HEK293T (cell line): ENCODE data around the gene GPX4.

Experiments used
- CTCF ChIA-PET: fragments of 350-600 bp; formaldehyde crosslinking; extraction: SDS; loops from one replicate; lab custom pipeline; 2021; ENCODE audit warnings: antibody characterized with exemption, inconsistent platforms; lab: Yijun Ruan, JAX
- POLR2A ChIA-PET: fragments of 350-600 bp; formaldehyde crosslinking; extraction: SDS; loops from one replicate; lab custom pipeline; 2020; ENCODE audit warnings: antibody characterized with exemption, inconsistent platforms; lab: Yijun Ruan, JAX
- DNase-seq: peaks from one replicate; pipeline ENCODE4 v3.0.0; 2012; ENCODE audit warnings: mixed read lengths; ENCODE audit errors: extremely low spot score
- ARNT ChIP-seq: fragments of 450-650 bp; IDR thresholded peaks from 2 replicates; pipeline ENCODE4 v1.6.1; 2017; ENCODE audit warnings: mild to moderate bottlenecking
- BHLHE40 ChIP-seq: fragments of 450-650 bp; IDR thresholded peaks from 2 replicates; pipeline ENCODE4 v1.6.1; 2016; ENCODE audit warnings: mild to moderate bottlenecking, moderate library complexity, borderline replicate concordance
- CTBP1 ChIP-seq: fragments of 450-650 bp; IDR thresholded peaks from 2 replicates; pipeline ENCODE4 v1.6.1; 2016; ENCODE audit warnings: borderline replicate concordance
- ELF4 ChIP-seq: fragments of 450-650 bp; IDR thresholded peaks from 2 replicates; pipeline ENCODE4 v1.6.1; 2017; ENCODE audit warnings: antibody characterized with exemption
- FOXA1 ChIP-seq: fragments of 450-650 bp; IDR thresholded peaks from 2 replicates; pipeline ENCODE4 v1.6.1; 2016; ENCODE audit warnings: mild to moderate bottlenecking
- FOXK2 ChIP-seq: fragments of 450-650 bp; IDR thresholded peaks from 2 replicates; pipeline ENCODE4 v1.6.1; 2016; ENCODE audit warnings: mild to moderate bottlenecking
- FOXM1 ChIP-seq: fragments of 450-650 bp; IDR thresholded peaks from 2 replicates; pipeline ENCODE4 v1.6.1; 2017; ENCODE audit warnings: mild to moderate bottlenecking, borderline replicate concordance
- HDGF ChIP-seq: fragments of 450-650 bp; IDR thresholded peaks from 2 replicates; pipeline ENCODE4 v1.6.1; 2017; ENCODE audit warnings: antibody characterized with exemption, borderline replicate concordance
- L3MBTL2 ChIP-seq: fragments of 450-650 bp; conservative IDR thresholded peaks from 2 replicates; pipeline ENCODE4 v1.6.1; 2016; ENCODE audit warnings: mild to moderate bottlenecking
- LEF1 ChIP-seq: fragments of 450-650 bp; IDR thresholded peaks from 2 replicates; pipeline ENCODE4 v1.6.1; 2017; ENCODE audit warnings: mild to moderate bottlenecking, borderline replicate concordance
- NFRKB ChIP-seq: fragments of 450-650 bp; IDR thresholded peaks from 2 replicates; pipeline ENCODE4 v1.6.1; 2016; ENCODE audit warnings: mild to moderate bottlenecking, moderate library complexity
- PKNOX1 ChIP-seq: fragments of 450-650 bp; IDR thresholded peaks from 2 replicates; pipeline ENCODE4 v1.6.1; 2016
- SP1 ChIP-seq: fragments of 450-650 bp; IDR thresholded peaks from 2 replicates; pipeline ENCODE4 v1.6.1; 2017
- SUZ12 ChIP-seq: fragments of 450-650 bp; IDR thresholded peaks from 2 replicates; pipeline ENCODE4 v1.6.1; 2016; ENCODE audit warnings: mild to moderate bottlenecking
- TARDBP ChIP-seq: fragments of 450-650 bp; IDR thresholded peaks from 2 replicates; pipeline ENCODE4 v1.6.1; 2016
- ZNF384 ChIP-seq: fragments of 450-650 bp; IDR thresholded peaks from 2 replicates; pipeline ENCODE4 v1.6.1; 2016

Gene GPX4

GRCh38 chr19:1122021-1122971, 18.5 kb downstream of the GPX4 start:
- POLR2A ChIA-PET, result interaction anchor here (0.8 to 1.2 kb wide), 3 partner anchors 18 to 147 kb away, joined by 3 to 4 read pairs (median 3); partner anchors contain the start of genes ARHGAP45 and GPX4
- CTCF ChIA-PET, result interaction anchor here (1.0 kb wide), 1 partner anchor 9 kb away, joined by 3 read pairs; no protein-coding TSS in a partner anchor
- no peak for DNase-seq
- TF ChIP-seq FOXK2 (no peak), FOXA1 (no peak), TARDBP (no peak), CTBP1 (no peak), ARNT (no peak), HDGF (no peak), LEF1 (no peak), FOXM1 (no peak), SUZ12 (no peak), L3MBTL2 (no peak), NFRKB (no peak), ELF4 (no peak), SP1 (no peak), BHLHE40 (no peak), ZNF384 (no peak), PKNOX1 (no peak)

- no peak for TF ChIP-seq L3MBTL2
- TF ChIP-seq SP1, result peak; percentile 100
- DNase-seq, result peak; percentile 98
- POLR2A ChIA-PET, result interaction anchor here (0.8 to 1.2 kb wide), 3 partner anchors 19 to 146 kb away, joined by 3 to 4 read pairs (median 3); partner anchors contain the start of genes ARHGAP45 and GPX4
- CTCF ChIA-PET, result interaction anchor here (1.0 to 1.1 kb wide), 2 partner anchors 9 to 91 kb away, joined by 3 to 5 read pairs; no protein-coding TSS in a partner anchor
Measured at GRCh38 chr19:1122972-1123363, 19.2 kb downstream of the GPX4 start.

- TF ChIP-seq CTBP1, result no peak
- no peak for TF ChIP-seq PKNOX1
- TF ChIP-seq BHLHE40, result no peak
- no peak for TF ChIP-seq FOXK2
- no peak for TF ChIP-seq L3MBTL2
- TF ChIP-seq SUZ12, result no peak
- no peak for TF ChIP-seq NFRKB
- TF ChIP-seq ARNT, result no peak
- no peak for TF ChIP-seq FOXM1
- no peak for TF ChIP-seq SP1
- TF ChIP-seq ZNF384, result no peak
- ChIA-PET POLR2A (interaction anchor here (0.8 to 1.2 kb wide), 3 partner anchors 20 to 145 kb away, joined by 3 to 4 read pairs (median 3); partner anchors contain the start of genes ARHGAP45 and GPX4), CTCF (interaction anchor here (1.0 to 1.1 kb wide), 2 partner anchors 10 to 91 kb away, joined by 3 to 5 read pairs; no protein-coding TSS in a partner anchor)
Measured at GRCh38 chr19:1123381-1123780, 19.6 kb downstream of the GPX4 start.

GRCh38 chr19:1123885-1124677, 20.3 kb downstream of the GPX4 start:
- CTCF ChIA-PET, result interaction anchor here (0.6 to 1.1 kb wide), 2 partner anchors 11 to 90 kb away, joined by 3 to 5 read pairs; no protein-coding TSS in a partner anchor
- POLR2A ChIA-PET, result no interaction called here

More at GRCh38 chr19:1123381-1123780, 19.6 kb downstream of the GPX4 start:
- DNase-seq, result no peak

More at GRCh38 chr19:1123885-1124677, 20.3 kb downstream of the GPX4 start:
- no peak for DNase-seq
- TF ChIP-seq FOXM1, result no peak
- no peak for TF ChIP-seq BHLHE40
- no peak for TF ChIP-seq PKNOX1
- TF ChIP-seq HDGF, result no peak
- TF ChIP-seq SUZ12, result no peak
- TF ChIP-seq ZNF384, result no peak
- TF ChIP-seq LEF1, result no peak
- TF ChIP-seq FOXK2, result no peak
- no peak for TF ChIP-seq ARNT
